ENCODE data around the gene SH3YL1.
"Not testable (repeated sequence)": the region's sequence is repeated elsewhere in the genome, so short reads cannot be mapped to it uniquely, and the experiment has no call there.

SH3YL1 gene

GRCh38 chr2:175880-176820 lies 87.7 kb downstream of the SH3YL1 start:
- Histone ChIP-seq H3K27ac (ENCODE audit: low read depth, low read length) (no peak overlapping the region), H3K4me2 (ENCODE audit: low read length) (no peak overlapping the region), H3K27me3 (ENCODE audit: control insufficient read depth, low read length) (no peaks in the 10 kb centered on the region), H3K36me3 (ENCODE audit: control insufficient read depth, low read length) (no peaks in the 10 kb centered on the region), H3K4me3 (ENCODE audit: low read length) (no peak overlapping the region), H3K9me3 (ENCODE audit: control insufficient read depth, insufficient read depth, low read length) (no peaks in the 10 kb centered on the region), H3K9me2 (replicated peaks; ENCODE audit: control insufficient read depth, low read length) (no peaks in the 10 kb centered on the region), H3F3A (ENCODE audit: control insufficient read depth, insufficient read depth) (no peaks in the 10 kb centered on the region), H4K20me1 (ENCODE audit: control insufficient read depth, insufficient read depth, low read depth, low read length) (no peaks in the 10 kb centered on the region), H3K4me1 (ENCODE audit: control insufficient read depth, low read length) (no peaks in the 10 kb centered on the region), H3K79me2 (ENCODE audit: control insufficient read depth, low read length) (no peaks in the 10 kb centered on the region)
- TF ChIP-seq CTCF (IDR thresholded peaks at IDR 0.05; ENCODE audit: low read depth, low read length, poor library complexity, severe bottlenecking) (no peak), EZH2phosphoT487 (IDR thresholded peaks at IDR 0.05; ENCODE audit: borderline replicate concordance, low read length) (no peak)

- Histone ChIP-seq H3K27ac (ENCODE audit: low read depth, low read length) (no peak overlapping the region), H4K20me1 (ENCODE audit: control insufficient read depth, insufficient read depth, low read depth, low read length) (no peaks in the 10 kb centered on the region), H3K4me2 (ENCODE audit: low read length) (no peak overlapping the region), H3K9me2 (replicated peaks; ENCODE audit: control insufficient read depth, low read length) (no peaks in the 10 kb centered on the region), H3K79me2 (ENCODE audit: control insufficient read depth, low read length) (no peaks in the 10 kb centered on the region), H3K4me1 (ENCODE audit: control insufficient read depth, low read length) (no peaks in the 10 kb centered on the region), H3K27me3 (ENCODE audit: control insufficient read depth, low read length) (no peaks in the 10 kb centered on the region), H3K36me3 (ENCODE audit: control insufficient read depth, low read length) (no peaks in the 10 kb centered on the region), H3K9me3 (ENCODE audit: control insufficient read depth, insufficient read depth, low read length) (no peaks in the 10 kb centered on the region), H3K4me3 (ENCODE audit: low read length) (no peak overlapping the region), H3F3A (ENCODE audit: control insufficient read depth, insufficient read depth) (no peaks in the 10 kb centered on the region)
- no peak for TF ChIP-seq CTCF (IDR thresholded peaks at IDR 0.05; ENCODE audit: low read depth, low read length, poor library complexity, severe bottlenecking)
- TF ChIP-seq EZH2phosphoT487 (IDR thresholded peaks at IDR 0.05; ENCODE audit: borderline replicate concordance, low read length), result no peak
These were observed 88.6 kb downstream of the SH3YL1 start for GRCh38 chr2:175161-175786.

- not testable (repeated sequence) for H3K4me1 ChIP-seq (ENCODE audit: control insufficient read depth, low read length); H3K27ac ChIP-seq (ENCODE audit: low read depth, low read length); H3F3A ChIP-seq (ENCODE audit: control insufficient read depth, insufficient read depth); H3K4me3 ChIP-seq (ENCODE audit: low read length); H3K9me3 ChIP-seq (ENCODE audit: control insufficient read depth, insufficient read depth, low read length); H3K9me2 ChIP-seq (replicated peaks; ENCODE audit: control insufficient read depth, low read length); H3K4me2 ChIP-seq (ENCODE audit: low read length); H3K27me3 ChIP-seq (ENCODE audit: control insufficient read depth, low read length); H3K36me3 ChIP-seq (ENCODE audit: control insufficient read depth, low read length); H3K79me2 ChIP-seq (ENCODE audit: control insufficient read depth, low read length); H4K20me1 ChIP-seq (ENCODE audit: control insufficient read depth, insufficient read depth, low read depth, low read length)
These were observed 91.7 kb downstream of the SH3YL1 start for GRCh38 chr2:172120-172519.

GRCh38 chr2:169741-170140 lies 94.1 kb downstream of the SH3YL1 start:
- H3F3A ChIP-seq (ENCODE audit: control insufficient read depth, insufficient read depth), result no peaks in the 10 kb centered on the region
- no peaks in the 10 kb centered on the region for H4K20me1 ChIP-seq (ENCODE audit: control insufficient read depth, insufficient read depth, low read depth, low read length)
- TF ChIP-seq EZH2phosphoT487 (IDR thresholded peaks at IDR 0.05; ENCODE audit: borderline replicate concordance, low read length), result no peak
- H3K79me2 ChIP-seq (ENCODE audit: control insufficient read depth, low read length), result no peaks in the 10 kb centered on the region
- H3K27ac ChIP-seq (ENCODE audit: low read depth, low read length), result no peak overlapping the region
- H3K9me2 ChIP-seq (replicated peaks; ENCODE audit: control insufficient read depth, low read length), result no peaks in the 10 kb centered on the region
- no peak overlapping the region for H3K4me3 ChIP-seq (ENCODE audit: low read length)
- no peaks in the 10 kb centered on the region for H3K4me1 ChIP-seq (ENCODE audit: control insufficient read depth, low read length)
- no peaks in the 10 kb centered on the region for H3K9me3 ChIP-seq (ENCODE audit: control insufficient read depth, insufficient read depth, low read length)
- H3K36me3 ChIP-seq (ENCODE audit: control insufficient read depth, low read length), result no peaks in the 10 kb centered on the region
- H3K27me3 ChIP-seq (ENCODE audit: control insufficient read depth, low read length), result no peaks in the 10 kb centered on the region
- H3K4me2 ChIP-seq (ENCODE audit: low read length), result no peak overlapping the region
